NT2/D1 (cell line): ENCODE data around the gene ZCCHC2.

Source experiments
- DNase-seq: peaks from one replicate; pipeline ENCODE4 v3.0.0-alpha.2; 2011; ENCODE audit warnings: low read depth, low spot score
- H3K27me3 ChIP-seq: 2 replicates; pipeline ENCODE4 v1.6.0; 2011; ENCODE audit warnings: mild to moderate bottlenecking; ENCODE audit not compliant: insufficient read length, insufficient read depth
- H3K36me3 ChIP-seq: 2 replicates; pipeline ENCODE4 v1.6.1; 2011; ENCODE audit warnings: mild to moderate bottlenecking, low read length, mixed read lengths; ENCODE audit not compliant: insufficient read depth, insufficient read length
- H3K4me1 ChIP-seq: 2 replicates; pipeline ENCODE4 v1.5.1; 2011; ENCODE audit not compliant: insufficient read depth, insufficient read length
- H3K4me3 ChIP-seq: 2 replicates; pipeline ENCODE4 v1.5.1; 2011; ENCODE audit warnings: low read depth; ENCODE audit not compliant: insufficient read length
- H3K9ac ChIP-seq: 2 replicates; pipeline ENCODE4 v1.6.0; 2011; ENCODE audit warnings: low read depth; ENCODE audit not compliant: insufficient read length
- H3K9me3 ChIP-seq: 2 replicates; pipeline ENCODE4 v1.5.1; 2011; ENCODE audit warnings: mild to moderate bottlenecking, low read length; ENCODE audit not compliant: insufficient read depth
- SUZ12 ChIP-seq: IDR thresholded peaks from 2 replicates; pipeline ENCODE4 v1.6.1; 2011; ENCODE audit not compliant: insufficient read length, insufficient read depth; ENCODE audit errors: extremely low read depth
- YY1 ChIP-seq: IDR thresholded peaks from 2 replicates; pipeline ENCODE4 v1.6.1; 2011; ENCODE audit not compliant: insufficient read length, insufficient read depth
- ZNF274 ChIP-seq: IDR thresholded peaks from 2 replicates; pipeline ENCODE4 v1.6.1; 2011; ENCODE audit warnings: mild to moderate bottlenecking, low read depth, low read length

Gene ZCCHC2

GRCh38 chr18:62612289-62612645, 89.4 kb downstream of the ZCCHC2 start:
- Histone ChIP-seq H3K4me3 (no peak overlapping the region), H3K4me1 (peaks cover 3% of the 10 kb centered on the region), H3K9me3 (no peaks in the 10 kb centered on the region), H3K9ac (no peak overlapping the region), H3K27me3 (no peaks in the 10 kb centered on the region), H3K36me3 (no peaks in the 10 kb centered on the region)
- DNase-seq = no peak
- no peak for TF ChIP-seq ZNF274
- TF ChIP-seq SUZ12 = no peak
- no peak for TF ChIP-seq YY1

DNA sequence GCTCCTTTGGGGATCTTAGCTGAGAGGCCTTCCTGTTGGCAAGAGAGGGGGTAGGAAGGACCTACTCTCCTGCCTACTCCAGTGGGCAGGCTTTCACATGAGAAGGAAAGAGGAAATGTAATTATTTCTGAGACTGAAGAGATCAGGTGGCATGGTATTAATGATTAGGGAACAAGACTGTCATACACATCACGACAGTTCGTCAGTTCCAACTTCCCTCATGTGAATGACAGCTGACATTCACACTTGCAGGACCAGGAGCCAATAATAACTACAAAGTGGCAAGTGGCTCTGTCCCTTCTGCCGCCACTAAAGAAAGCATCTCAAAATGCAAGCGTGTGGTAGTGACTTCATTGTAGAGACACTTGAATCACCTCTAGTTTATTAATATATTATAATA, 90.0 kb downstream of the ZCCHC2 start:
- no peak overlapping the region for H3K9ac ChIP-seq
- no peaks in the 10 kb centered on the region for H3K27me3 ChIP-seq
- H3K4me3 ChIP-seq = no peak overlapping the region
- DNase-seq = no peak
- peaks cover 3% of the 10 kb centered on the region for H3K4me1 ChIP-seq
- TF ChIP-seq SUZ12 = no peak
- no peak for TF ChIP-seq ZNF274
- TF ChIP-seq YY1 = no peak
- no peaks in the 10 kb centered on the region for H3K36me3 ChIP-seq
- no peaks in the 10 kb centered on the region for H3K9me3 ChIP-seq

DNA sequence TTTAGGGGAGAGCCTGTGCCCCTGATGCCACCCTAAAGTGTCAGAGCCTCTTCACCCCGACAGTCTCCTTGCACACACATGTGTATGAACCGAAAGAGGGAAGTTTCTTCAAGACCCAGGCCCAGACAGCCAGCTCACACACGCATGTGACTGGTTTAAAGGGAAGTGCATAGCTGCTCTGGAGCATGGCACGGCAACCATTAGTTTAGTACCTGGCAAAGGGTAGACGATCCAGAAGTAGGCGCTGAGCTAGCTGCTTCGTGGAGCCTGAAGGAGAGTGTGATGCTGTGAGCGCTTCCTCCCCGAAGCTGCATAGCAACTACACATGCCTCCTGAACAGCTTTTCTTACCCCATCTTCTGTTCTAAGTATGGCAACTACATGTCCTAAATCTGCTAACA, 91.7 kb downstream of the ZCCHC2 start:
- H3K27me3 ChIP-seq = no peaks in the 10 kb centered on the region
- no peaks in the 10 kb centered on the region for H3K9me3 ChIP-seq
- no peak overlapping the region for H3K9ac ChIP-seq
- H3K4me1 ChIP-seq = peaks cover 3% of the 10 kb centered on the region
- no peaks in the 10 kb centered on the region for H3K36me3 ChIP-seq
- no peak for DNase-seq
- H3K4me3 ChIP-seq = no peak overlapping the region
- TF ChIP-seq SUZ12 (no peak), ZNF274 (no peak), YY1 (no peak)

- Histone ChIP-seq H3K9ac (no peak overlapping the region), H3K4me1 (peaks cover 3% of the 10 kb centered on the region), H3K4me3 (no peak overlapping the region), H3K36me3 (no peaks in the 10 kb centered on the region), H3K27me3 (no peaks in the 10 kb centered on the region), H3K9me3 (no peaks in the 10 kb centered on the region)
- DNase-seq = no peak
- no peak for TF ChIP-seq SUZ12
- no peak for TF ChIP-seq YY1
- no peak for TF ChIP-seq ZNF274
Observed at GRCh38 chr18:62616331-62616805, 93.5 kb downstream of the ZCCHC2 start.

GRCh38 chr18:62617793-62618591, 95.2 kb downstream of the ZCCHC2 start:
- Histone ChIP-seq H3K4me3 (no peak overlapping the region), H3K4me1 (no peaks in the 10 kb centered on the region), H3K27me3 (no peaks in the 10 kb centered on the region), H3K9me3 (no peaks in the 10 kb centered on the region), H3K36me3 (no peaks in the 10 kb centered on the region), H3K9ac (no peak overlapping the region)
- no peak for DNase-seq
- TF ChIP-seq ZNF274 (no peak), SUZ12 (no peak), YY1 (no peak)

- no peaks in the 10 kb centered on the region for H3K36me3 ChIP-seq
- no peak overlapping the region for H3K4me3 ChIP-seq
- no peaks in the 10 kb centered on the region for H3K27me3 ChIP-seq
- no peak for DNase-seq
- TF ChIP-seq YY1 = no peak
- TF ChIP-seq ZNF274 = no peak
- TF ChIP-seq SUZ12 = no peak
- H3K4me1 ChIP-seq = no peaks in the 10 kb centered on the region
- H3K9me3 ChIP-seq = no peaks in the 10 kb centered on the region
- H3K9ac ChIP-seq = no peak overlapping the region
Observed at GRCh38 chr18:62618735-62619134, 95.9 kb downstream of the ZCCHC2 start.

- TF ChIP-seq SUZ12 (no peak), ZNF274 (no peak)
- Histone ChIP-seq H3K9me3 (no peaks in the 10 kb centered on the region), H3K9ac (no peak overlapping the region), H3K27me3 (no peaks in the 10 kb centered on the region), H3K36me3 (no peaks in the 10 kb centered on the region), H3K4me3 (no peak overlapping the region), H3K4me1 (no peaks in the 10 kb centered on the region)
- DNase-seq = no peak
Observed at GRCh38 chr18:62621546-62621945, 98.7 kb downstream of the ZCCHC2 start.

GRCh38 chr18:62625019-62625418, 102.2 kb downstream of the ZCCHC2 start:
- H3K4me1 ChIP-seq = no peaks in the 10 kb centered on the region
- no peaks in the 10 kb centered on the region for H3K27me3 ChIP-seq
- H3K9me3 ChIP-seq = no peaks in the 10 kb centered on the region
- DNase-seq = no peak
- no peaks in the 10 kb centered on the region for H3K36me3 ChIP-seq
- no peak for TF ChIP-seq SUZ12
- no peak for TF ChIP-seq YY1
- TF ChIP-seq ZNF274 = no peak
- H3K9ac ChIP-seq = no peak overlapping the region
- no peak overlapping the region for H3K4me3 ChIP-seq
